ENCODE measurements around the gene MLXIPL.
"Not testable (repeated sequence)": the region's sequence is repeated elsewhere in the genome, so short reads cannot be mapped to it uniquely, and the experiment has no call there.

Gene MLXIPL

GRCh38 chr7:73623798-73624668, at the start of gene MLXIPL:
TSS of gene MLXIPL (minus strand) at chr7:73624522. CDS start at chr7:73624492, 30 bp downstream.
- Mint-ChIP-seq H3K4me1 (ENCODE audit: low read depth) (peaks cover 7% of the 10 kb centered on the region), H3K27ac (no peak within 1 kb of the TSS), H3K36me3 (no peaks in the 10 kb centered on the region), H3K9me3 (ENCODE audit: low read depth) (no peaks in the 10 kb centered on the region), H3K27me3 (peaks cover 19% of the 10 kb centered on the region), H3K4me3 (peak within 1 kb of the TSS; percentile 62)

- H3K27ac Mint-ChIP-seq, result no peak overlapping the region
- peaks cover 6% of the 10 kb centered on the region for H3K4me1 Mint-ChIP-seq (ENCODE audit: low read depth)
These were observed 47.6 kb upstream of the MLXIPL start for GRCh38 chr7:73671857-73672445.

GRCh38 chr7:73671322-73671661, 47.0 kb upstream of the MLXIPL start:
- H3K4me3 Mint-ChIP-seq, result no peak overlapping the region
- H3K4me1 Mint-ChIP-seq (ENCODE audit: low read depth), result peaks cover 6% of the 10 kb centered on the region
- no peaks in the 10 kb centered on the region for H3K27me3 Mint-ChIP-seq

More at GRCh38 chr7:73671857-73672445, 47.6 kb upstream of the MLXIPL start:
- Mint-ChIP-seq H3K27me3 (no peaks in the 10 kb centered on the region), H3K4me3 (no peak overlapping the region), H3K9me3 (ENCODE audit: low read depth) (no peaks in the 10 kb centered on the region), H3K36me3 (no peaks in the 10 kb centered on the region)

GRCh38 chr7:73669858-73670385, 45.6 kb upstream of the MLXIPL start:
- peaks cover 6% of the 10 kb centered on the region for H3K27me3 Mint-ChIP-seq
- peaks cover 10% of the 10 kb centered on the region for H3K4me1 Mint-ChIP-seq (ENCODE audit: low read depth)
- H3K9me3 Mint-ChIP-seq (ENCODE audit: low read depth), result no peaks in the 10 kb centered on the region
- no peaks in the 10 kb centered on the region for H3K36me3 Mint-ChIP-seq
- no peak overlapping the region for H3K4me3 Mint-ChIP-seq
- no peak overlapping the region for H3K27ac Mint-ChIP-seq

More at GRCh38 chr7:73671322-73671661, 47.0 kb upstream of the MLXIPL start:
- no peaks in the 10 kb centered on the region for H3K36me3 Mint-ChIP-seq
- no peak overlapping the region for H3K27ac Mint-ChIP-seq
- H3K9me3 Mint-ChIP-seq (ENCODE audit: low read depth), result no peaks in the 10 kb centered on the region

- H3K4me3 Mint-ChIP-seq, result no peak overlapping the region
These were observed 45.0 kb upstream of the MLXIPL start for GRCh38 chr7:73669288-73669701.

GRCh38 chr7:73668886-73669230, 44.5 kb upstream of the MLXIPL start:
- Mint-ChIP-seq H3K36me3 (no peaks in the 10 kb centered on the region), H3K4me1 (ENCODE audit: low read depth) (peaks cover 10% of the 10 kb centered on the region), H3K9me3 (ENCODE audit: low read depth) (no peaks in the 10 kb centered on the region), H3K27me3 (peaks cover 11% of the 10 kb centered on the region), H3K27ac (no peak overlapping the region), H3K4me3 (peak overlapping the region; percentile 70)

More at GRCh38 chr7:73669288-73669701, 45.0 kb upstream of the MLXIPL start:
- peaks cover 9% of the 10 kb centered on the region for H3K27me3 Mint-ChIP-seq
- H3K27ac Mint-ChIP-seq, result no peak overlapping the region
- no peaks in the 10 kb centered on the region for H3K9me3 Mint-ChIP-seq (ENCODE audit: low read depth)
- H3K36me3 Mint-ChIP-seq, result no peaks in the 10 kb centered on the region
- H3K4me1 Mint-ChIP-seq (ENCODE audit: low read depth), result peaks cover 10% of the 10 kb centered on the region

- no peaks in the 10 kb centered on the region for H3K36me3 Mint-ChIP-seq
- H3K4me3 Mint-ChIP-seq, result peak overlapping the region; percentile 70
- H3K27me3 Mint-ChIP-seq, result peaks cover 12% of the 10 kb centered on the region
- H3K27ac Mint-ChIP-seq, result no peak overlapping the region
- peaks cover under 1% of the 10 kb centered on the region for H3K9me3 Mint-ChIP-seq (ENCODE audit: low read depth)
- peaks cover 10% of the 10 kb centered on the region for H3K4me1 Mint-ChIP-seq (ENCODE audit: low read depth)
These were observed 44.0 kb upstream of the MLXIPL start for GRCh38 chr7:73668103-73668885.

- Mint-ChIP-seq H3K9me3 (ENCODE audit: low read depth) (peaks cover 5% of the 10 kb centered on the region), H3K36me3 (no peaks in the 10 kb centered on the region), H3K27ac (no peak within 1 kb of the TSS), H3K4me3 (peak within 1 kb of the TSS; percentile 73), H3K27me3 (peaks cover 16% of the 10 kb centered on the region), H3K4me1 (ENCODE audit: low read depth) (peaks cover 10% of the 10 kb centered on the region)
These were observed 43.2 kb upstream of the MLXIPL start, which contains the start of gene VPS37D for GRCh38 chr7:73667344-73668102. TSS of gene VPS37D (plus strand) at chr7:73667831. CDS start at chr7:73667959, 128 bp downstream.

- H3K36me3 Mint-ChIP-seq, result no peaks in the 10 kb centered on the region
- peaks cover 5% of the 10 kb centered on the region for H3K9me3 Mint-ChIP-seq (ENCODE audit: low read depth)
- peaks cover 18% of the 10 kb centered on the region for H3K27me3 Mint-ChIP-seq
- no peak overlapping the region for H3K4me3 Mint-ChIP-seq
- H3K27ac Mint-ChIP-seq, result no peak overlapping the region
- H3K4me1 Mint-ChIP-seq (ENCODE audit: low read depth), result peaks cover 5% of the 10 kb centered on the region
These were observed 38.7 kb upstream of the MLXIPL start for GRCh38 chr7:73663033-73663432.

- not testable (repeated sequence) for H3K4me1 Mint-ChIP-seq (ENCODE audit: low read depth); H3K4me3 Mint-ChIP-seq; H3K36me3 Mint-ChIP-seq; H3K27ac Mint-ChIP-seq; H3K9me3 Mint-ChIP-seq (ENCODE audit: low read depth)
- peaks cover 15% of the 10 kb centered on the region for H3K27me3 Mint-ChIP-seq
These were observed 36.3 kb upstream of the MLXIPL start for GRCh38 chr7:73660594-73660993.

- no peak overlapping the region for H3K4me3 Mint-ChIP-seq
These were observed 35.7 kb upstream of the MLXIPL start for GRCh38 chr7:73659983-73660382.

GRCh38 chr7:73655309-73655708, 31.0 kb upstream of the MLXIPL start:
- not testable (repeated sequence) for H3K36me3 Mint-ChIP-seq; H3K4me3 Mint-ChIP-seq; H3K4me1 Mint-ChIP-seq (ENCODE audit: low read depth); H3K9me3 Mint-ChIP-seq (ENCODE audit: low read depth); H3K27ac Mint-ChIP-seq
- H3K27me3 Mint-ChIP-seq, result peaks cover 18% of the 10 kb centered on the region

More at GRCh38 chr7:73659983-73660382, 35.7 kb upstream of the MLXIPL start:
- H3K4me1 Mint-ChIP-seq (ENCODE audit: low read depth), result no peaks in the 10 kb centered on the region
- peaks cover 16% of the 10 kb centered on the region for H3K27me3 Mint-ChIP-seq
- H3K9me3 Mint-ChIP-seq (ENCODE audit: low read depth), result peaks cover 5% of the 10 kb centered on the region
- no peaks in the 10 kb centered on the region for H3K36me3 Mint-ChIP-seq
- H3K27ac Mint-ChIP-seq, result no peak overlapping the region

GRCh38 chr7:73652541-73652949, 28.2 kb upstream of the MLXIPL start:
- peaks cover 7% of the 10 kb centered on the region for H3K4me1 Mint-ChIP-seq (ENCODE audit: low read depth)
- no peak overlapping the region for H3K4me3 Mint-ChIP-seq
- no peak overlapping the region for H3K27ac Mint-ChIP-seq
- no peaks in the 10 kb centered on the region for H3K36me3 Mint-ChIP-seq
- peaks cover 25% of the 10 kb centered on the region for H3K27me3 Mint-ChIP-seq
- H3K9me3 Mint-ChIP-seq (ENCODE audit: low read depth), result no peaks in the 10 kb centered on the region

GRCh38 chr7:73650524-73650923, 26.2 kb upstream of the MLXIPL start:
- Mint-ChIP-seq H3K36me3 (no peaks in the 10 kb centered on the region), H3K27ac (no peak overlapping the region), H3K27me3 (peaks cover 34% of the 10 kb centered on the region), H3K4me3 (no peak overlapping the region), H3K9me3 (ENCODE audit: low read depth) (no peaks in the 10 kb centered on the region), H3K4me1 (ENCODE audit: low read depth) (peaks cover 7% of the 10 kb centered on the region)

Measured in activated naive CD8-positive, alpha-beta T cell (primary cell).